Activated CD8-positive, alpha-beta memory T cell treated with anti-CD3 and anti-CD28 coated beads, Interleukin-2, amount 50 U/mL, for 24 hours (primary cell): ENCODE results near the gene CBR4.
"Not testable (repeated sequence)": the region's sequence is repeated elsewhere in the genome, so short reads cannot be mapped to it uniquely, and the experiment has no call there.

Experiments
- DNase-seq: peaks from one replicate; pipeline ENCODE4 v3.0.0-alpha.2; 2020; ENCODE audit errors: extremely low read depth

CBR4 gene

DNA sequence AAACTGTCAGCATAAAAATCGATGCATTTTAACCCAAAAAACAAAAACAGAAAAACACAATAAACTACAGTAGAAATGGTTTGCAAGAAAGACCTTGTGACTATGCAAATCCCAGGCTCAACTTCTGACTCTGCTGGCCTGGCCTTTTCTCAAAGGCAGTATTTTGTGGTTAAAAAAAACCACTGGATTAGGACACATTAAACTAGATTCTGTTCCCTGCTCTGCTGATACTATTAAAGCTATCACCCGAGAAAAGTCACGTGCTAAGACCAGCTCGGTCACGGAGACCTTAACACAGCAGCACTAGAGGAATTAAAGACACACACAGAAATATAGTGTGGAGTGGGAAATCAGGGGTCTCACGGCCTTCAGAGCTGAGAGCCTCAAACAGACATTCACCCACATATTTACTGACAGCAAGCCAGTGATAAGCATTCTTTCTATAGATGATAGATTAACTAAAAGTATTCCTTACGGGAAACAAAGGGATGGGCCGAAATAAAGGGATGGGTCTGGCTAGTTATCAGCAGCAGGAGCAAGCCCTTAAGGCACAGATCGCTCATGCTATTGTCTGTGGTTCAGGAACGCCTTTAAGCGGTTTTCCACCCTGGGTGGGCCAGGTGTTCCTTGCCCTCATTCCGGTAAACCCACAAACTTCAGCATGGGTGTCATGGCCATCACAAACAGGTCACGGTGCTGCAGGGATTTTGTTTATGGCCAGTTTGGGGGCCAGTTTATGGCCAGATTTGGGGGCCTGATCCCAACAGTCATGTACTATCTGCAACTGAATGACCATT lies 16.1 kb downstream of the CBR4 start:
- no peak for DNase-seq

DNA sequence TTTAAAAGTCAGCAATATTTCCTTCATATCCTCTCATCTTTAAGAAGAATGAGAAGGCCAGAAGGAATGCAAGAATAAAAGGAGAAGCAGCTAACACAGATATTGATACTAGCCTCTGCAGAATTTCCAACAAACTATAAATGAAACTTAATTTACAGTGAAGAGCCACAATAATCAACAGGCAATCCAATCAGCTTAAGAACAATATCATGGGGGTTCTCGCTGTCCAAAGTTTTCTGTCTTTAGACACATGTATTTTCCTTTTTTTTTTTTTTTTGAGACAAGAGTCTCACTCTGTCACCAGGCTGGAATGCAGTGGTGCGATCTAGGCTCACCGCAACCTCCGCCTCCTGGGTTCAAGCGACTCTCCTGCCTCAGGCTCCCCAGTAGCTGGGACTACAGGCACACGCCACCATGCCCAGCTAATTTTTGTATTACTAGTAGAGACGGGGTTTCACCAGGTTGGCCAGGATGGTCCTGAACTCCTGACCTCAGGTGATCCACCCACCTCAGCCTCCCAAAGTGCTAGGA lies 17.0 kb downstream of the CBR4 start:
- DNase-seq: not testable (repeated sequence)

DNA sequence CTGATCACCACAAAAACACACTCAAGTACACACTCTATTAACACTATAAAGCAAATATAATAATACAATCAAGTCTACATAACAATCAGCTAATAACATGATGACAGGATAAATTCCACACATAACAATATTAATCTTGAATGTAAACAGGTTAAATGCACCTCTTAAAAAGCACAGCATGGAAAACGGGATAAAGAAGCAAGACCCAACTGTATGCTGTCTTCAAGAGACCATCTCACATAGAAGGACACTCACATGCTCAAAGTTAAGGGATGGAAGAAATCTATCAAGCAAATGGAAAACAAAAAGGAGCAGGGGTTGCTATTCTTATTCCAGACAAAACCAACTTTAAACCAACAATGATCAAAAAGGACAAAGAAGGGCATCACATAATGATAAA lies 28.1 kb downstream of the CBR4 start:
- DNase-seq: no peak

DNA sequence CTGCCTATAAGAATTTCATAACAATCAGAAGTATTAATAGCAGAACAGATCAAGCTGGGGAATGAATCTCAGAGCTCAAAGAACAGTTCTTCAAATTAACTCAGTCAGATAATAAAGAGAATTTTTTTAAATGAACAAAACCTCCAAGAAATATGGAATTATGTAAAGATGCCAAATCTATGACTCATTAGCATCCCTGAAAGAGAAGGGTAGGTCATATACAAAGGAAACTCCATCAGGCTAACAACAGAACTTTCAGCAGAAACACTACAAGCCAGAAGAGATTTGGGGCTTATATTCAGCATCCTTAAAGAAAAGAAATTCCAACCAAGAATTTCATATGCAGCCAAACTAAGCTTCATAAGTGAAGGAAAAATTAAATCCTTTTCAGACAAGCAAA lies 28.6 kb downstream of the CBR4 start:
- DNase-seq: no peak

DNA sequence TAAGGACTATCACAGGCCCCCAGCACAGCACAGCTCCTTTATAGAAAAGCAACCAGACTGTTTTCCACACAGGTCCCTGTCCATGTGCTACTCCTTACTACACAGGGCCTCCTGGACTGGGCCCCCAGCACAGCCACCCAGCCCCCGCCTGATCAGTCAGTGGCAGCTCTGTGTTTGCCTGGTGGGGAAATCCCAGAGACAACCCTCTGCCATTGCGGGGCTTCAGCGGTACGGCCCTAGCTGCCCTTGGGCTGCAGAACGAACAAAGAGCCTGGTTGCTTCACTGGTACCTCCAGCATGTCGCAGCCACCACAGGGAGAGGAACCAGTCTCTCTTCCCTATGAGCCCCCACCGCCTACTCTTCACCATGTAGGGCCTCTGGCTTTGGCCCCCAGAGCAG lies 30.7 kb downstream of the CBR4 start:
- DNase-seq: no peak

DNA sequence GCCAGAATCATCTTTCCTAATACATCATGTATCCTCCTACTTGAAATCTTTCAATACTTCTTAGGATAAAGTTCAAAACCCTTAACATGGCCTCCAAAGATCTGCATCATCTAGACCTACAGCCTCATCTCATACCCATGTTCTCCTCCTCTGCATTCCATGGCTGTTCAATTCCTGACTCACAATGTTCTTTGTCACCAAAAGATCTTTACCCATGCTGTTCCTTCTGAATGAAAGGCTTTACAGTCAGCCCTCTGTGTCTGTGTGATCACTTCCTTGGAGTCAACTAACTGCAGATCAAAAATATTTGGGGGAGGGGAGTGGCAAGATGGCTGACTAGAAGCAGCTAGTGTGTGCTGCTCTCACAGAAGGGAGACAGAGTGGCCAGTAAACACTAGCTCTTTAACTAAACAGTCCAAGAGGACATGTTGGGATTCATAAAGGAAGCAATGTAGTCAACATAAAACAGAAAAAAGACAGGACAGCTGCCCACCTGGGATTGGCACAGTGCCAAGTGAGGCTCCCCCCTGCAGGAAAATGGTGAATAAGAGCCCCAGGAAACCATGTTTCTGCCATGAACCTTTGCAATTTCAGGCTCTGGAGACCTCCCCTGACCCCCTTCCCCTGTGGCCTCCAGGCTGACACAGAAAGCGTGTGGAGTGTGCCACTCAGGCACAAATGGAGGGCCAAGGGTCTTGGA lies 31.9 kb downstream of the CBR4 start:
- no peak for DNase-seq

DNA sequence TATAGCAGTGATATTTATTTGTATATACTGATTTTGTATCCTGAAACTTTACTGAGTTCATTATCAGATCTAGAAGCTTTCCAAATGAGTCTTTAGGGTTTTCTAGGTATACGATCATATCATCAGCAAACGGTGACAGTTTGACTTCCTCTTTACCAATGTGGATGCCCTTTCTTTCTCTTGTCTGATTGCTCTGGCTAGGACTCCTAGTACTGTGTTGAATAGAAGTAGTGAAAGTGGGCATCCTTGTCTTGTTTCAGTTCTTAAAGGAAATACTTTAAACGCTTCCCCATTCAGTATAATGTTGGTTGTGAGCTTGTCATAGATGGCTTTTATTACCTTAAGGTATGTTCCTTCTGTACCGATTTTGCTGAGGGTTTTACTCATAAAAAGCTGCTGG lies 37.5 kb downstream of the CBR4 start:
- DNase-seq: no peak

DNA sequence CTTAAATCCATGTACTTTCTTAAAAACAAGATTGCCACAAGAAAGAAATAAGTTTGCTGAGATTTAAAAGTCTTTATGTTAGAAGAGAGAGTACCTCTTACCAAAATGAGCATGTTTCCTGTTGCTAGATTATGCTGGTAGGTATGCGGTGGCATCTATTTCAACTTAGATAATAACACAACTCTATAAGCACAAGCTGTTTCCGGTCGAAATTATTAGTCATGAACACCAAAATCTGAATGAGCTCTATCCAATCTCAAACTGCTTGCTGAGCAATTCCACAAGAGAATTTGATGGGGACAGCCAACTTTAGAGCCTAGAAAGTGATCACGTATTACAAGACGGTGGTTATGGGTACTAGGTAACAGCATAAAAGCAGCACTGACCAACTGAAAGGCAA lies 49.3 kb downstream of the CBR4 start:
- DNase-seq: no peak

DNA sequence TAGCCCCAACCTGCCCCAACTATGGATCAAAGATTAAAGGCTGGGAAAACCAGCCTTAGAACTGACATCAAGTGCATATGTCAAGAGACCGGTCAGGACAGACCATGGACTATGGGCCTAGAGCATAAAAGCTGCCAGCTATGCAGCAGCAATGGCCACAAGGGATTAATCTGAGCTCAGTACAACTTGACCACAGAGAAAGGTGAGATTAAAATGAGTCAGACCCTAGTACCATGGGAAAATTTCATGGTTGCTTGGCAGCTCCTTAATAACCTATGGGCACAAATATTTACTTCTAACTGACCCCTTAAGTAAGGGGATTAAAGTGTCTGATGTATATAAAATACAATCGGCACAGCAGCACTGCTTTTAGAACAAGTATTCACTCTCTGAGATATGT lies 54.4 kb downstream of the CBR4 start:
- no peak for DNase-seq

DNA sequence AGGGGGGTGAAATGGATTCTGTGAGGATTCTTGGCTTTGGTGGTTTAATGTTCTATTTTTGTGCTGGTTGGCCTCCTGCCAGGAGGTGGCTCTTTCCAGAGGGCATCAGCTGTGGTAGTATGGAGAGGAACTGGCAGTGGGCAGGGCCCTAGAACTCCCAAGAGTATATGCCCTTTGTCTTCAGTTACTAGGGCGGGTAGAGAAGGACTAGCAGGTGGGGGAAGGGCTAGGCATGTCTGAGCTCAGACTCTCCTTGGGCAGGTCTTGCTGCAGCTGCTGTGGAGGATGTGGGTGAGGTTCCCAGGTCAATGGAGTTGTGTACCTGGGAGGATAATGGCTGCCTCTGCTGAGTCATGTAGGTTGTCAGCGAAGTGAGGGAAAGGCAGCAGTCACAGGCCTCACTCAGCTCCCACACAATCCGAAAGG lies 57.2 kb downstream of the CBR4 start:
- not testable (repeated sequence) for DNase-seq

DNA sequence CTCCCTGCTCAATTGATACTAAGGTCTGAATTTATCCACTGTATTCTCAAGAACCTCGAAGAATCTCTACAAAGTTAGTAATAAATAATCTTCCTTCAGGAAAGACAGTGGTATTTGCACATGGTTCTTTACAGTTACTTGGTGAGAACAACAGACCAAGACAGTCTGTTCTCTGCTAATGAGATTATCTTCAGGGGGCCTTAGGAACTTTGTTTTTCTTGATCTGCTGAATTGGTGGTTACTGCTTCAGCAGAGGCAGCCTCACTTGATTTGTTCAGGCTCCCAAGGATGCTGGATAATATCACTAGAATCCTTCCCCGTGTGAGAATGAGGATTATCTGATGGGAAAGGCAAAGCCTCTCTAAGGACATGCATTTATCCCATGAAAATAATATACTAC lies 64.8 kb downstream of the CBR4 start:
- no peak for DNase-seq

DNA sequence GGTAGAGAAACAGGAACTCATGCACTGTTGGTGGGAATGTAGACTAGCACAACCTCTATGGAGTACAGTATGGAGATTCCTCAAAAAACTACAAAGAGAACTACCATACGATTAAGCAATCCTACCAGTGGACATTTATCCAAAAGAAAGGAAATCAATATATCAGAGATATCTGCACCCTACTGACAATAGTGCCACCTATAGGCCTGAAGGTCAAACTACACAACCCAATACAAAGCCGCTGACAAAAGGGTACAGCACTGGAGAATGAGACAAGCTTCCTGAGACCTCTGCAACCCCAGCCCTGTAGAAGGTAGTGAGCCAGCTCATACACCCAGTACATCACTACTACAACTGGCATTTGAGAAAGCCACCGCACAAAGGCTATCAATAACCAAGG lies 67.1 kb downstream of the CBR4 start:
- DNase-seq: no peak
